ENCODE data around the gene ATP5PO.

DNA sequence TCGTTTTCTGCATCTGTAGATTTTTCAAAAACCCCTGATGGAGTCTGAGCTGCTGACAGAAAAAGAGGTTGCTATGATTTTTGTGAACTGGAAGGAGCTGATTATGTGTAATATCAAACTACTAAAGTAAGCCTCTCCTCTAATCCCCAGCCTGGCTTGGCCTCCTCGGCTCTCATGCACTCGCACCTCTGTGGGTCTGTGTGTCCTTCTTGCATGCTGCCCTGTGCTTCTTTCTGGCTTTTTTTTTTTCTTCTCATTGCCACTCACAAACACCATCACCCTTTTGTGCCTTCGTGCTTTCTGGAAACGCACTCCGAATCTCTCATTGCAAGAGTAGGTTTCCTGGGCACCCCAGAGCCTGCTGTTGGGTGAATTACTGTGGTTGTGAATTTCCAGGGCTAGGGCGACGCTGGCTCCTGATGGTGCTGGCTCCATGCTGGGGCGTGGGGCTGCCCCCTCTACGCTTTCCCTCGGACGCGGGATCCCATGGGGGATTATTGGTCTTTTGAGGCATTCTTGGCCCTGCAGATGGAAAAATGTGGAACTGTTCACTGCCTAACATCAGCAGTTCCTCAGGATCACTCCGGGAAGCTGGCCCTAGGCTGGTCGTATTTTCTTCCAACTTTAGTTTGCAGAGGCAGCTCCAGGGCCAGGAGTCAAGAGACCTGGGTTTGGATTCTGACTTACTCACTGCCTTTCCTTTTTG lies 56.8 kb downstream of the ATP5PO start:
- TF ChIP-seq, protein P1, sequence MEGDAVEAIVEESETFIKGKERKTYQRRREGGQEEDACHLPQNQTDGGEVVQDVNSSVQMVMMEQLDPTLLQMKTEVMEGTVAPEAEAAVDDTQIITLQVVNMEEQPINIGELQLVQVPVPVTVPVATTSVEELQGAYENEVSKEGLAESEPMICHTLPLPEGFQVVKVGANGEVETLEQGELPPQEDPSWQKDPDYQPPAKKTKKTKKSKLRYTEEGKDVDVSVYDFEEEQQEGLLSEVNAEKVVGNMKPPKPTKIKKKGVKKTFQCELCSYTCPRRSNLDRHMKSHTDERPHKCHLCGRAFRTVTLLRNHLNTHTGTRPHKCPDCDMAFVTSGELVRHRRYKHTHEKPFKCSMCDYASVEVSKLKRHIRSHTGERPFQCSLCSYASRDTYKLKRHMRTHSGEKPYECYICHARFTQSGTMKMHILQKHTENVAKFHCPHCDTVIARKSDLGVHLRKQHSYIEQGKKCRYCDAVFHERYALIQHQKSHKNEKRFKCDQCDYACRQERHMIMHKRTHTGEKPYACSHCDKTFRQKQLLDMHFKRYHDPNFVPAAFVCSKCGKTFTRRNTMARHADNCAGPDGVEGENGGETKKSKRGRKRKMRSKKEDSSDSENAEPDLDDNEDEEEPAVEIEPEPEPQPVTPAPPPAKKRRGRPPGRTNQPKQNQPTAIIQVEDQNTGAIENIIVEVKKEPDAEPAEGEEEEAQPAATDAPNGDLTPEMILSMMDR (IDR thresholded peaks at IDR 0.05): no peak
- TF ChIP-seq POLR2A (IDR thresholded peaks at IDR 0.05): no peak
